GM21360 (cell line): ENCODE measurements around the gene ICAM4.

Experiments
- ATAC-seq: cut with Tn5 transposase; IDR thresholded peaks from one replicate; pipeline ENCODE4 v1.9.1; 2021; ENCODE audit warnings: mild to moderate bottlenecking, moderate library complexity; ENCODE audit not compliant: unreplicated experiment

The ICAM4 gene

DNA sequence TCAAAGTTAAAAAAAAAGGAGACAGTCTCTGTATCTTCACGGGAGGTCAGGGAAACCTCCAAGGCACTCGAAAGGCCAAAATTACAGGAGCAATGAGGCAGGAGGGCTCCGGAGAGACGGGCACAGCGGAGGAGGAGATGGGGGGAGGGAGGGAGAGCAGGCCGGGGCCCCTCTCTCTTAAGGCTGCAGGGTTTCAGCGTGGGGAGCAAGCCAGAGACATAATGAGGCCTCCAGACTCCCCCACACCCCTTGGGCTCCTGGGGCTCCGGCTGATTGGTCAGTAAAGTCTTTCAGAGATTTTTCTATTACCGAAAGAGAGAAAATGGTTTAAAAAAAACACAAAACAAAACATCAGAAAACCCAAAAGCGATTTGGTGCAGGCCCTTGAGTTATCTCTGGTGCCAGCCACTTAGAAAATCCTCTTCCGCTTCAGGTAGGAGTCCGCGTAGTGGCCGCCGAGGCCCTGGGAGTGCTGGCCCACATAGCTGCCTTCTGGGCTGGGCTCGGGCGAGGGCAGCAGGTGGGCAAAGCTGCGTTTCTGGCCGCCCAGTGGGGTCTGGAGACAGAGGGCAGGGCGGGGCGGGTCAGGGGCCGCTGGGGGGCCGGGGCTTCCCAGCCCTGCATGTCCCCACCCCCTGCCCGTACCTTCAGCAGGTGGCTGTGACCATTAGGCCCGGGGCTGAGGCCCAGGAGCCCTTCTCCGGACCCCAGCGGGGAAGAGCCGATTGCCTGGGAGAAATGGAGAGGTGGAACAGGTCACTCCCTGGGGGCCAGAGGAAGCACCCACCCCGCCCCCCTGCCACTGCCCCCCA, 30.5 kb downstream of the ICAM4 start:
- no peak for ATAC-seq

DNA sequence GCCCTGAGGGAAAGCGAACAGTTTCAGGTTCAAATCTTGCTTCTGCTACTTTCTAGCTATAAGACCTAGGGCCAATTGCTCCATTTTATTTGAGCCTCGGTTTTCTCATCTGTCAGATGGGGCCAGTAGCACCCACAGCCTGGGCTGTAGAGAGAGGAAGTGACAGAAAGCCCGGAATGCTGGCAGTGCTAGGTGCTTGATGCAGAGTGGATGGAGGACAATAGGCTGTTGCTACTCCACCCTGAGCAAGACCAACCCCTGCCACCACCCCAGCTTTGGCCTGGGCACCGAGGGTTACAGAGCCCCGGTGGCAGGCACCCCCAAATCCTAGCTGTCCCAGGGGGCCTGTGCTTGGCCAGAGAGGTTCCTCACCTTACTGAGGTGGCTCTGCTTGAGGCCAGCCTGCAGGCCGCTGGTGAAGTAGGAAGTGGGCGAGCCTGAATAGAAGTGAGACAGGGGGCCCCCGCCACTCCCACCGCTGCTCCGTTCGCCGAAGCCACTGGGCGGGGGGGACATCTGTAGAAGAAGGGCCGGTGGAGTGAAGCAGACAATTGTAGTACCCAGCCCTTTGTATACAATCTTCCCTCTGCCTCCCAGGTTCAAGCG, 31.2 kb downstream of the ICAM4 start:
- no peak for ATAC-seq

DNA sequence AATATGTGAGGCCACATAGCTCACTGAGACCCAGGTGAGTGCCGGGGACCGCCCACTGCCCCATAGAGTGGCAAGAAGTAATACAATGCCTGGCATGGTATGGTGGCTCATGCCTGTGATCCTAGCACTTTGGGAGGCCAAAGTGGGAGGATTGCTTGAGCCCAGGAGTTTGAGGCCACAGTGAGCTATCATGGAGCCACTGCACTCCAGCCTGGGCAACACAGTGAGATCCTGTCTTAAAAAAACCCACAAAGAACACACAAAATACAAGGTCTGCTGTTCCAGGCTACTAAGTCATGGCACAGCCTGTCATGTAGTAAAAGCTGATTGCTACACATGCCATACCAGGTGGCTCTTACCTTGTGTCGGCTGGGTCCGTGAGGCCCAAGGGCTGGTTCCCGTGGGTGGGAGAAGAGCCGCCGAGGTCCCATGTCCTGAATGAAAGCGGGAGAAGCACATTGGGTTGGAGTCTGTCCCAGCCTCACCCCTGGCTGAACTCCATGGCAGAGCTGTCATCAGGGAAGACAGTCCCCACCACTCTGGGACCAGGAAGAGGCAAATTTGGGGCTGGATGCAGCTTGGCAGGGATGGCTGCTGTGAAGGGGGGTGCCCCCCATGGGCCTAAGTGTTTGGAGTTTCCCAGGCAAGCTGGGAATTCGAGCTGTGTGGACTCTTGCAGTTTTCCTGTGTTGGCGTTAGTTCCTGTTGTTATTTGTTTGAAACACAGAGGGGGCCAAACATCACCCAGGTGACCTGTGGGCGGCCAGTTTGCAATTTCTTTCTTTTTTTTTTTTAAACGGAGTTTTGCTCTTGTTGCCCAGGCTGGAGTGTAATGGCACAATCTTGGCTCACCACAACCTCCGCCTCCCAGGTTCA, 32.3 kb downstream of the ICAM4 start:
- no peak for ATAC-seq

DNA sequence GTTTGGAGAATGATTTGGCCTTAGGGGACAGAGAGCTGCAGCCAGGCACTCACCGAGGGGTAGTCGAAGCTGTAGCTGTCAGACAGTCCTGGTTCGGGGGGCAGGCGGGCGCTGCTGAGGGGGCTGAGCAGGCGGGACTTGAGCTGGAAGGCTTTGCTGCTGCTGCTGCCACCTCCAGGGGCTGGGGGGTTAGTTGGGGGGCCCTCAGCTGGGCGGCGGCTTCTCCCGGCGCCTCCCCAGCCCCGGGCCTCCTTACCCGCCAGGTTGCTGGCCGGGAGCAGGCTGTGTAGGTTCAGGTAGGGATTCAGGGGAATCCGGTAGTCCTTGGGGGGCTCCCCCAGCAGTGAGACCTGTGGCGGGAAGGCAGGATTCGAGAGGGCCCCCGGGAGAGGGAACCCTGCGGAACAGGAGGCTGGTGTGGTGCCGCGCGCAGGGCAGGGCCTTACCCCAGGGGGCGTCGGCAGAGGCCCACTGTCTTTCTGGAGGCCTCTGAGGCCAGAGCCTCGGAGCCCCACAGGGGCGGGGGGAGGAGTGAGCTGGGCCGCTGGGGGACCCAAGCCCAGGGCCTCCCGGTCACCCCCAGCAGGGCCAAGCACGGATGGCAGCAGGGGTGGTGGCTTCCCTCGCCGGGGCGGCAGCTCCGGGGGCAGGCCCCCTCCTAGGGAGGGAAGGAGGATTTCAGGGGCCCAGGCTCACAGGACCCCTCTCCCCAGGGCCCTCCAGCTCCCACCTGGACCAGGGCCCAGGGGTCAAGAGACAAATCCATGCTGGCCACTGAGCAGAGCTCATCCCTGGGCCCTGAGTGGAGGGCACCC, 34.1 kb downstream of the ICAM4 start:
- ATAC-seq = no peak

DNA sequence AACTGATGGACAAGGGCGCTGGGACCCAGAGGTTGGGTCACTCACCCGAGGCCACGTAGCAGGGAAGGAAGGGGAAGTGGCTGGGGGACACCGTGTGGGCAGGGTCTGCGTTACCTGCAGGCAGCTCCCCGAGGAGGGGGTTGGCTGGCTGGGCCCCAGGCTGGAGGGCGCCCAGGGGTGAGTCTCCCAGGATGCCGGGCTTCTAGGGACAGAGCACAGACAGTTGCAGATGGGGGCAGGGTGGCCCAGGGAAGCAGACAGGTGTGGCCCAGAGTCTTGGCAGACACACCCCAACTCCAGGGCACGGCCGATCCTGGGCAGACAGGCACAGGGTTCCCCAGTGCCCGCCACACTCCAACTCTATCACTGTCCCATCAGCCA, 34.7 kb downstream of the ICAM4 start:
- no peak for ATAC-seq

DNA sequence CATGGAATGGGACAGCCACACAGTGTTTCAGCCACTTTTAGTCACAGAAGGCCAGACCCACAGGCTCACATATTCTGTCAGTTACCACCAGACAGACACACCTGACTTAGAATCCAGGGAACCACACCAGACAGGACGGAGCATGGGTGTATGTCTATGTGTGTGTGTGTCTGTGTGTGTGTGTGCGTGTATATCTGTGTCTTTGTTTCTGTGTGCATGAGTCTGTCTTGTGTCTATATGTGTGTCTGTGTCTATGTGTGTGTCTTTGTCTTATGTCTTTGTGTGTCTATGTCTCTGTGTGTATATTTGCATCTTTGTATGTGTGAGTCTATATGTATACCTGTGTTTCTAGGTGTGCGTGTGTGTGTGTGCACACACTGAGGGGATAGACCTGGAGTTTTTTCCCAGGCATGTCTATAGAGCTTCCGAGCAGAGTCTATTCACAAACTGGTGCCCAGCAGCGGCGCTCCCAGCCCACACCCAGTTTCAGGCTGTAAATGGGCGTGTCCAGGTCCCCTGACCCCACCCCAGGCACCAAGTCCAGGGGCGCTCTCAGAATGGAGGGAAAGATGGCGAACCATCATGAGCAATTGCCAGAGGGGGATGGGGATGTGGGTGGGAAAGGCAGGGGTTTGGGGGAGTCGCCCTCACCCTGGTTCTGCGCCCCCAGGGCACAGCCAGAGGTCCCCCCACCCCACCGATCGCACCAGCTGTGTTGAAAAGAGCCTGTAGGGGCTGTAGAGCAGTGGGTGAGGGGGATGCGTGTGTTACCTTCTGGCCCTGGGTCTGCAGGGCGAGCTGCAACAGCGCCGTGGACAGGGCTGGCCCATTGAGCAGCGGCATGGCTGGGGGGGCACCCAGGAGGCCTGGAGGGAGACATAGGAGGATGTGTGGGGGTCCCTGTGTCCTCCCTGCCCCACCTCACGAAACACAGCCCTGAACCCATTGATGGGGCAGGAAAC, 35.4 kb downstream of the ICAM4 start:
- ATAC-seq = no peak

DNA sequence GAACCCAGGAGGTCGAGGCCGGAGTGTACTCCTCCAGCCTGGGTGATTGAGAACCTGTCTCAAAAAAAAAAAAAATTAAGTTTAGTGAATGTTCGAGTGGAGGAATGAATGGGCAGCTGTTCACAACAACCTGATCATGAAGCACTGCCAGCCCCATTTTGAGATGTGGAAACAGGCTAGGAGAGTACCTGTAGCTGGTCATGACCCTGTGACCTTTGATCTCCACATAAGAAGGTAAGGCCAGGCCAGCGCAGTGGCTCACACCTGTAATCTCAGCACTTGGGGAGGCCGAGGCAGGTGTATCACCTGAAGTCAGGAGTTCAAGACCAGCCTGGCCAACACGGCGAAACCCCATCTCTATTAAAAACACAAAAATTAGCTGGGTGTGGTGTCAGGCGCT, 39.0 kb downstream of the ICAM4 start:
- ATAC-seq = no peak

DNA sequence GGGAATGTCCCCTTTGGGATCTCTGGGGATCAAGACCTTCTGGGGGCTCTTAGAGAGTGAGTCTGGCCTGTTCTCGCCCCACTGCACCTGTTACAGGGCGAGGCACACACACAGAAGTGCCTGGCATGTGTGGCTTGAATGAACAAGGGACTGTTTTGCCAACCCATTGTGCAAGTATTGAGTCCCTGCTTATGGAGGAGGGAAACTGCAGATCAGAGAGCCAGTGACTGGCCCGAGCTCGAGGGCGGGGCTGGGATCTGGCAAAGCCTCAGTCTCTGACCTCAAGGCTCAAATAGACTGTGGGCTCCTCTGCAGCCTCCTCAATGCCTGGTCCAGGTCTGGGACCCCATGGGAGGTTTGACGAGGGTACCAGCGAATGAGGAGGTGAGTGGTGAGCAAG, 41.0 kb downstream of the ICAM4 start:
- no peak for ATAC-seq

DNA sequence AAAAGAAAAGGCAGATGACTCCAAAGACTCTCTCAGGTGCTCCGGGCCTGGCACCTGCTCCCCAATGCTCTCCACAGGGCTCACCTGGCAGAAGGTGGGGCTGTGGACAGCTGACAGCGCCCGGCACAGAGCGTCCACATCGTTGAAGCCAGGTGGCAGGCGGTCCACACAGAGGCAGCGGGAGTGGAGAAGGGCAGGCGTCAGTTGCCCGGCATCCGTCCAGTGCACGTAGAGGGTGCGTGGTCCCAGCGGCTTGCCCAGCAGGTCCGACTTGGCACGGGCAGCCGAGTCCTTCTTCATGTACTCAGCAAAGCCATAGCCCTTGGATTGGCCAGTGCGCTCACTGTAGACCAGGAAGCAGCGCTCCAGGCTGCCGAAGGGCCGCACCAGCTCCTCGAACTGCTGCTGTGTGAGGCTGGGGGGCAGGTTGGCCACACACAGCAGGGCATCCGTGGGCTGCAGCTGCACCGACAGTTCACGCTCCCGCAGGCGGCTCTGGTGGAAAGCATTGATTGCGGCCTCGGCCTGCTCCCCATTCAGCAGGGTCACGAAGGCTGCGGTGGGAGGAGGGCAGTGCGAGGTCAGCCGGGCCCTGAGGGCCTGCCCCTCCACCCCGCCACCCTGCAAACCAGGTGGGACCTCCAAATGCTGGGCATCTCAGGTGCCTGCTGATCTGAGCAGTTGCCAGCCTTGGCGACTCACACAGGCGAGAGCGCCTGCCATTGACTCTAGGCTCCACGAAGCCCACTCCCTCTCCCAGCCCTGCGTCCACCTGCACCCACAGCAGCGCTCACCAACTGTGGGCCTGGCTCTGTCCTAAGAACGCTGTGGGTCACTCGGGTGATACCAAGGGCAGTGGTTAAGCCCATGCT, 42.0 kb downstream of the ICAM4 start:
- ATAC-seq = no peak

DNA sequence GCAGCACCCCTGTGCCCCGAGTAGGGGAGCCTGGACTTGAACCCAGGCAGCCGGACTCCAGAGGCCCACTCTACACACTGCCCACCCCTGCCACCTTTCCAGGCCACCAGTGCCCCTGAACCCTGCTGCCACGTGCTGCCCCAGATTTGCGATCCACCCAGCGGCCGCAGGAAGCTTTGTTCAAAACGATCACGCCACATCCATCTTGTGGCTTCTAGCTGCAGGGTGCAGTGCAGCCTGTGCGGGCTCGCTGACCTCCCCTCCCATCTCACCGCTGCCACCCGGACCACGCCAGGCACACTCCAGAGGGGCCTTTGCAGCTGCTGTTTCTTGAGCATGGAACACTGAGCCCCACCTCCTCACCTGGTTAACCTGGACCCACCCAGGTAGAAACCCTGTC, 42.8 kb downstream of the ICAM4 start:
- no peak for ATAC-seq

DNA sequence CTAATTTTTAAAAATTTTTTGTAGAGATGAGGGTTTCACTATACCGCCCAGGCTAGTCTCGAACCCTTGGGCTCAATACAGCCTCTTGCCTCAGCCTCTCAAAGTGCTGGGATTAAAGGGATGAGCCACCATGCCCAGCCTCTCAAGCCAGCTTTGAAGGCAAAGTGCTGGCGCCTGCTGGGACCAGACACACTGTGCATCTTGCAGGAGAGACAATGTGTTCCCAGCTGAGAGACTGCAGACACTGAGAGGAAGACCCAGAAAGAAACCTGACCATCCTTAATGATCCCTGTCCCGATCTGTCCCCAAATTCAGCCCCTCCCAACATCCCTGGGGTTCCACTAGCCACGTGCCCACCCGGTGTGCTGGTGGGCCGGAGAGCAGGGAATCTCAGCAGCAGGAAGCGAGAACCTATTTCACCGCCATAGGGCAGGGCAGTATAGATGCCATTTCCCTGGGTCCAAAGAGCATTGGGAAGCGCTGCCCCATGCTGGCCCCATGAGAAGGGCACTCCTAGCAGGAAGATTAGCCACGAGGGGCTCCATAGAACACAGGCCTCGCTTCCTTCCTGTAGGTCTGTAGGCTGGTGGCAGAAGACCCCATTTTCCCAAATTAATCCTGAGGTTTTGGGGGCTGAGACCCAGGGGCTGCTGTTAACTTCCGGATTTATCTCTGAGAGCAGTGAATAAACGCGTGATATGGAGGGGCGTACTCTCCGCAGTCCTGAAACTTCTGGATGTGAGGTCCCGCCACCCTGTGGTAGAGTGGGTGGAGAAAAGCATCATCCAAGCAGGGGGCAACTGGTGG, 45.6 kb downstream of the ICAM4 start:
- no peak for ATAC-seq

DNA sequence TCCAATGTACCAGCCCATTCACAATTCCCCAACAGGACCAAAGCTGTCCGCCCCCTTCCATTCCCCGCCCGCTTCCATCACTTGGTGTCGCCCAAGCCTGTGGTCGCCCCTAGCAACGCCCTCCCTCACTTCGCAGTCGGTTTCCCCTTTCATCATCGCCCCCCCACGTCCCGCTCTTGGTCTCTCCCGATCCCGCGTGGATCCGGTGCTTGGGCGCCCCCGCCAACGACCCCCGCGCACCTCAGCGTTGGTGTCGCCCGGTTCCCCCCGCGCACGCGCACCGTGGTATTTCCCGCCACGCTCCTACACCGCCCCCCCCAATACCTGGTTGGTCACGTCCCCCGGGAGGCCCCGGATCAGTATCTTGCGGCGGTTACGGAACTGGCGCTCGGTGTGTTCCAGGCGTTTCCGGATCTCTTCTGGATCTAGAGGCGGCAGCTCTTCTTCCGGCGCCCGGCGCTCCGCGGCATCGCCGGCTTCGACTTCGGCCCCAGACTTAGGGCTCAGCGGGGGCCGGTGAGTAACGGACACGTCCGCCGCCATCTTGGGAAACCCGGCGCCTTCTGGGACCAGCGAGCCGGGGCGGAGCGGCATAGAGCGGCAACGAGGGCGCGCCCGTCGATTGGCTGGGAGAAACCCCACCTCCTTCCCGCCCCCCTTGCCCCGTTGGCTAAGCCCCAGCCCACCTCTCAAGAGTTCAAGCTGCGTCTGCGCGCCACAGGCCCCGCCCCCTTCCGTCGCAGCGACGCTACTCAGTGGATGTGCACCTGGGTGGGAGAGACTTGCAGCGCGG, 46.4 kb downstream of the ICAM4 start, which contains the start of gene RAVER1:
Gene RAVER1 (minus strand): TSS at position 565 of the 793 bp plus-strand sequence. CDS start 22 bp downstream, at position 543.
- peak; percentile 83 for ATAC-seq

DNA sequence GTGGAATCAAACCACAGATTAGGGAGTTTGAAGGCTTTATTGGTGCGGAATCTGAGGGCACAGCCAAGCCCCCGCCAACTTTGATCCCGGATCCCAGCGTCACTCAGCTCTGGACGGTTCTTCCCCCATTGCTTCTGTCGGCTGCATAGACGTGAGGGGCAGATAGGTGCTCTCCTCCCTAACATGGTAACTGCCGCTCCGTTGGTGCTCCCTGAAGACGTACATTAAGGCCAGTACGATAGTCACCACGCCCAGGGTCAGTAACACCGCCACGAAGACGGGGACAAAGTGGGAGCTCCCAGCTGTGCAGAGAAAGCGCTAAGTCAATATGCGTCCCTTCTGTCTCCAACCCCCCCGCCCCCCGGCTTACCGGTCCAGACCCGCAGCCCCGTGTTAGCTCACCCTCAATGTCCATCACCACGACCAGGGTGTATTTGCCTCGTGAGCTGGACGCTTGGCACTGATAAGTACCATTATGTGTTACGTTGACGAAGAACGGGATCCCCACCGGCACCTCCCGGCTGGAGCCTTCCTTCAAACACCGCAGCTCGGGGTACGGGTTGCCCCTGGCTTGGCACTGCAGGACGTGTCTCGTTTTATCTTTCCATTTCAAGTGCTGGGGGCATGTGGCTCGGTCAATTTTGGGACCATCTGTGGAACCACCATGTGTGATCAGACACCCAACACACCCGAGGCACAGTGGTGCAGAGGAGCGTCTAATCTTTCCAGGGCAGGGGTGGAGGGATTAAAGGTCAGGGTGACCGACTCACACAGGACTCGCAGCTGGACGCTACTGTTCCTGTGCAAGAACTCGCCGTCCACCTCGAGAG, 47.2 kb downstream of the ICAM4 start:
- no peak for ATAC-seq

DNA sequence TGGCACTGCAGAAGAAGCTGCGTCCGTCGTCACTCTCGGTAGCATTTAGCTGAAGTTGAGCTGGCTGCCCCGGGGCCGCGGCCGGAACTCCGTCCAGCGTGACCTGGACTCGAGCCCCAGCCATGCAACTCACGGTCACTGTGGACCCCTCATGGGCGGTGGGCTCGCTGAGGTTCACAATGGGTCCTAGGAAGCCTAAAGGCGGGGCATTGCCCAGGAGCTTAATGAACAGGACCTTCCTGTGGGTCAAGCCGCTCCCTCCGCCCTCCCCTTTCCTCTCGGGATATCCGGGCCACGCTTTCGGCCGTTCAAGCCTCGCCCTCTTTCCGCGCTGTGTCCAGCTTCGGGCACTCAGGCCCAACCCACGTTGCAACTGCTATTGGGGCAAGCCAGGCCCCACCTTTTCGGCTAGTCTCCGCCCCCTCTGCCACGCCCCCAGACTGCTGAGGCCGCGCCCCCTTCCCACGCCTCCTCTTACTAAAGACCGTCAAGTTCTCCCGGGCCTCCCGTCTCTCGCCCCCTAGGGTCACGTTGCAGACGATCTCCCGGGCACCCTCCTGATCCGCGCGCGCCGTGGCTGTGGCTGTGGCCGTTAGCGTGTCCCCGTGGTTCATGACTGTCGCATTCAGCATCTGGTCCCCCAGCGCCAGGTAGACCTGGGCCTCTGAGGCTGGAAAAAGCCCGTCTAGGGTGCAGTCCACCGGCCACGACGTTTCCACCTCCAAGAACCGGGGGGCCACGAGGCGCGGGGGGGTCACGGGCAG, 48.0 kb downstream of the ICAM4 start:
- ATAC-seq = no peak

DNA sequence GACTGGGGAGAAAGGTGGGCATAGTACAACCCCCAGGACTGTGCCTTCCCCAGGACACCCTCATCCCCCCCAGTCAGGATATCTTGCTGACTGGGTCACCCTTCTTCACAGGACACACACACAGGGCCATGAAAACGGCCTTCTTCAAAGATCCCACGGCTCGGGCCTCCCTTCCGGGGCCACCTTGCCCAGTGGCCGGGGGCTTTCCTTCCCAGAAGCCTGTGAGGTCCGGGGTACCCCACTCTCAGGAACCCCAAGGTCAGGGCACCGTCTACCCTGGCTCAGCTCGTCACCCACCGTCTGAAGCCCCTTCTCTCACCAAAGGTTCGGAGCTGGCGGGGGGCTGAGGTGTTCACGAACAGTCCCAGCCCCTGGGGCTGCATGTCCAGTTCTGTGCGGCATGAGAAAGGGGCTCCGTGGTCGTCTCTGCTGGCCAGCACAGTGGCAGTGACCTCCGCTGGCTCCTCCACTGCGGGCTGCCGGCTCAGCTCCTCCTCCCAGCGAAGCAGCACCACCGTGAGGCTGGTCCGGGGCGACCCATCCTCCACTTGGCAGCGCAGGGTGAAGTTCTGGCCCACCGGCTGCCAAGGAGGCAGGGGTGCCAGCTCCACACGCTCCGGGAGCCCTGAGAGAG, 48.7 kb downstream of the ICAM4 start:
- no peak for ATAC-seq
